ENCODE results near the gene SLC16A12. TPM values are rescaled to one million over a fixed set of nuclear protein-coding genes. Genes with fewer than 3 reads are reported as not detected.

The SLC16A12 gene
- polyA plus RNA-seq, 1 donor (not counting 4 experiments of a cell fraction or from before 2014, with no cell fraction given) = 0.10 TPM

- dilution Hi-C loops (cut with MboI; ENCODE audit: extremely low pct_ligation_motif_present, low sequenced_read_pairs) = no loop called here
- Histone ChIP-seq H3K4me2 (ENCODE audit: control insufficient read depth, extremely low read depth, insufficient read depth, low read depth, low read length) (no peak overlapping the region), H3K9ac (ENCODE audit: control insufficient read depth, extremely low read depth, insufficient read depth, low read length) (no peak overlapping the region), H3K27ac (ENCODE audit: control insufficient read depth, insufficient read depth, low read length) (no peak overlapping the region), H3K4me3 (ENCODE audit: control insufficient read depth in 2 of 3, extremely low read depth in 1 of 3, insufficient read depth in 2 of 3, low read depth in 1 of 3, low read length in 3 of 3) (no peak overlapping the region), H3K36me3 (ENCODE audit: control insufficient read depth in 2 of 2, extremely low read depth in 1 of 2, insufficient read depth in 2 of 2, low read length in 2 of 2) (no peaks in the 10 kb centered on the region), H2AFZ (ENCODE audit: control insufficient read depth, low read length) (no peak overlapping the region), H3K79me2 (ENCODE audit: control insufficient read depth, insufficient read depth, low read length) (no peaks in the 10 kb centered on the region), H3K9me1 (ENCODE audit: control insufficient read depth, extremely low read depth, insufficient read depth, low read length) (no peaks in the 10 kb centered on the region), H3K9me3 (ENCODE audit: control insufficient read depth, low read depth, low read length) (no peaks in the 10 kb centered on the region), H3K27me3 (ENCODE audit: control insufficient read depth, extremely low read depth, insufficient read depth, low read length) (no peaks in the 10 kb centered on the region), H4K20me1 (ENCODE audit: control insufficient read depth, extremely low read depth, insufficient read depth, low read length) (no peaks in the 10 kb centered on the region), H3K4me1 (ENCODE audit: control insufficient read depth, extremely low read depth, insufficient read depth, low read length) (no peaks in the 10 kb centered on the region)
- no peak for DNase-seq (ENCODE audit: low read depth, low spot score)
- FAIRE-seq = no peak
- no peak for TF ChIP-seq EZH2 (IDR thresholded peaks at IDR 0.05; ENCODE audit: low read length)
- no peak for TF ChIP-seq CTCF (optimal IDR thresholded peaks at IDR 0.05 in 1 of 3, IDR thresholded peaks at IDR 0.05 in 1 of 3, conservative IDR thresholded peaks at IDR 0.05 in 1 of 3; ENCODE audit: extremely low read depth in 1 of 3, insufficient read depth in 2 of 3, low read length in 3 of 3)
Observed at GRCh38 chr10:89574368-89574767, 39.0 kb upstream of the SLC16A12 start.

GRCh38 chr10:89567576-89568245 is 32.3 kb upstream of the SLC16A12 start:
- no peak overlapping the region for H3K4me3 ChIP-seq (ENCODE audit: control insufficient read depth in 2 of 3, extremely low read depth in 1 of 3, insufficient read depth in 2 of 3, low read depth in 1 of 3, low read length in 3 of 3)
- H3K9ac ChIP-seq (ENCODE audit: control insufficient read depth, extremely low read depth, insufficient read depth, low read length) = no peak overlapping the region
- no peak overlapping the region for H2AFZ ChIP-seq (ENCODE audit: control insufficient read depth, low read length)
- no peaks in the 10 kb centered on the region for H3K27me3 ChIP-seq (ENCODE audit: control insufficient read depth, extremely low read depth, insufficient read depth, low read length)
- FAIRE-seq (no peak), DNase-seq (ENCODE audit: low read depth, low spot score) (no peak)
- H4K20me1 ChIP-seq (ENCODE audit: control insufficient read depth, extremely low read depth, insufficient read depth, low read length) = no peaks in the 10 kb centered on the region
- H3K27ac ChIP-seq (ENCODE audit: control insufficient read depth, insufficient read depth, low read length) = no peak overlapping the region
- H3K4me2 ChIP-seq (ENCODE audit: control insufficient read depth, extremely low read depth, insufficient read depth, low read depth, low read length) = no peak overlapping the region
- no peaks in the 10 kb centered on the region for H3K9me3 ChIP-seq (ENCODE audit: control insufficient read depth, low read depth, low read length)
- TF ChIP-seq CTCF (optimal IDR thresholded peaks at IDR 0.05 in 1 of 3, IDR thresholded peaks at IDR 0.05 in 1 of 3, conservative IDR thresholded peaks at IDR 0.05 in 1 of 3; ENCODE audit: extremely low read depth in 1 of 3, insufficient read depth in 2 of 3, low read length in 3 of 3) (no peak), EZH2 (IDR thresholded peaks at IDR 0.05; ENCODE audit: low read length) (no peak)
- no peaks in the 10 kb centered on the region for H3K4me1 ChIP-seq (ENCODE audit: control insufficient read depth, extremely low read depth, insufficient read depth, low read length)
- H3K36me3 ChIP-seq (ENCODE audit: control insufficient read depth in 2 of 2, extremely low read depth in 1 of 2, insufficient read depth in 2 of 2, low read length in 2 of 2) = no peaks in the 10 kb centered on the region
- dilution Hi-C loops (cut with MboI; ENCODE audit: extremely low pct_ligation_motif_present, low sequenced_read_pairs) = no loop called here
- no peaks in the 10 kb centered on the region for H3K79me2 ChIP-seq (ENCODE audit: control insufficient read depth, insufficient read depth, low read length)
- H3K9me1 ChIP-seq (ENCODE audit: control insufficient read depth, extremely low read depth, insufficient read depth, low read length) = no peaks in the 10 kb centered on the region

All from keratinocyte (primary cell).